ENCODE data around the gene MCCD1. TPM values are rescaled to one million over a fixed set of nuclear protein-coding genes. Genes with fewer than 3 reads are reported as not detected.

MCCD1 gene
- total RNA-seq, 6 experiments from 2014 or later, result not detected

DNA sequence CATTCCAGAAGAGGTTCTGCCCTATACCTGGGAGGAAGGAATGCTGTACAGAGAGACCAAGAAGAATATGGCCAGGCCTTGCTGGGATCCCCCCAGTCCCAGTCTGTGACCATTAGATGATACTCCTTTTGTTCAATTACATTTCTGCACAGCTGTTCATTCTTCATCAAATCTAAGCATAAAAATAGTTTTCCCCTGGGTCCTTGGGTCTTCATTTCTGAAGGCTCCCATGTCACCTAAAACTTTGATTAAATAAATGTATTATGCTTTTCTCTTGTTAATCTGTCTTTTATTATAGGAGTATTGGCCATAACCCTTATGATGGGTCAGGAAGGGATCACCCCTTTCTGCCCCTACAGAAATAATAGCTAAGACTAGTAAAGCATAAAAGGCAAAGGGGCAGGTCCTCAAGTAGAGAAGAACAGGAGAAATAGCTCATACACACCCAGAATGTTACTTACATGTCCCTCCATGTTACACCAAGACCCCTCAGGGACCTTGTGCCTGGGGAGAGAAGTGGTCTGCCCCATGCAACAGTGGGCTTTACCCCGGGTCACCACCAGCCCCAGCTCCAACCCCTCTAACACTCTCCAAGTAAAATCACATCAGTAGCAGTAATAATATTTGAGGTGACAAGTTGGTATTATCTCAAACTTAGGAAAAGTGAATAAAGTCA is 41.2 kb downstream of the MCCD1 start:
- DNase-seq (peak in 1 of 3 donors; percentile 19), ATAC-seq (no peak)
- no peak overlapping the region for H3K4me3 ChIP-seq
- no peaks in the 10 kb centered on the region for H3K36me3 ChIP-seq
- TF ChIP-seq, protein P1, sequence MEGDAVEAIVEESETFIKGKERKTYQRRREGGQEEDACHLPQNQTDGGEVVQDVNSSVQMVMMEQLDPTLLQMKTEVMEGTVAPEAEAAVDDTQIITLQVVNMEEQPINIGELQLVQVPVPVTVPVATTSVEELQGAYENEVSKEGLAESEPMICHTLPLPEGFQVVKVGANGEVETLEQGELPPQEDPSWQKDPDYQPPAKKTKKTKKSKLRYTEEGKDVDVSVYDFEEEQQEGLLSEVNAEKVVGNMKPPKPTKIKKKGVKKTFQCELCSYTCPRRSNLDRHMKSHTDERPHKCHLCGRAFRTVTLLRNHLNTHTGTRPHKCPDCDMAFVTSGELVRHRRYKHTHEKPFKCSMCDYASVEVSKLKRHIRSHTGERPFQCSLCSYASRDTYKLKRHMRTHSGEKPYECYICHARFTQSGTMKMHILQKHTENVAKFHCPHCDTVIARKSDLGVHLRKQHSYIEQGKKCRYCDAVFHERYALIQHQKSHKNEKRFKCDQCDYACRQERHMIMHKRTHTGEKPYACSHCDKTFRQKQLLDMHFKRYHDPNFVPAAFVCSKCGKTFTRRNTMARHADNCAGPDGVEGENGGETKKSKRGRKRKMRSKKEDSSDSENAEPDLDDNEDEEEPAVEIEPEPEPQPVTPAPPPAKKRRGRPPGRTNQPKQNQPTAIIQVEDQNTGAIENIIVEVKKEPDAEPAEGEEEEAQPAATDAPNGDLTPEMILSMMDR (IDR thresholded peaks at IDR 0.05), result no peak
- TF ChIP-seq POLR2A (IDR thresholded peaks at IDR 0.05), result no peak
- WGBS (ENCODE audit: insufficient coverage, low coverage, low lambda C conversion rate, missing lambda C conversion rate), result 88% methylated on average over 1 of the region's 1 CpG
- H3K9me3 ChIP-seq, result no peaks in the 10 kb centered on the region
- intact Hi-C loops (cut with DNase I), result no loop called here
- no peaks in the 10 kb centered on the region for H3K27me3 ChIP-seq
- no peak overlapping the region for H3K27ac ChIP-seq
- H3K4me1 ChIP-seq, result no peaks in the 10 kb centered on the region

DNA sequence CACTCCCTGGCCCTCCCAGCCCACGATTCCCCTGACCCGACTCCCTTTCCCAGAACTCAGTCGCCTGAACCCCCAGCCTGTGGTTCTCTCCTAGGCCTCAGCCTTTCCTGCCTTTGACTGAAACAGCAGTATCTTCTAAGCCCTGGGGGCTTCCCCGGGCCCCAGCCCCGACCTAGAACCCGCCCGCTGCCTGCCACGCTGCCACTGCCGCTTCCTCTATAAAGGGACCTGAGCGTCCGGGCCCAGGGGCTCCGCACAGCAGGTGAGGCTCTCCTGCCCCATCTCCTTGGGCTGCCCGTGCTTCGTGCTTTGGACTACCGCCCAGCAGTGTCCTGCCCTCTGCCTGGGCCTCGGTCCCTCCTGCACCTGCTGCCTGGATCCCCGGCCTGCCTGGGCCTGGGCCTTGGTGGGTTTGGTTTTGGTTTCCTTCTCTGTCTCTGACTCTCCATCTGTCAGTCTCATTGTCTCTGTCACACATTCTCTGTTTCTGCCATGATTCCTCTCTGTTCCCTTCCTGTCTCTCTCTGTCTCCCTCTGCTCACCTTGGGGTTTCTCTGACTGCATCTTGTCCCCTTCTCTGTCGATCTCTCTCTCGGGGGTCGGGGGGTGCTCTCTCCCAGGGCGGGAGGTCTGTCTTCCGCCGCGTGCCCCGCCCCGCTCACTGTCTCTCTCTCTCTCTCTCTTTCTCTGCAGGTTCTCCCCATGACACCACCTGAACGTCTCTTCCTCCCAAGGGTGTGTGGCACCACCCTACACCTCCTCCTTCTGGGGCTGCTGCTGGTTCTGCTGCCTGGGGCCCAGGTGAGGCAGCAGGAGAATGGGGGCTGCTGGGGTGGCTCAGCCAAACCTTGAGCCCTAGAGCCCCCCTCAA is 43.5 kb downstream of the MCCD1 start, which contains the start of gene LTA:
Gene LTA (plus strand): TSS at position 249 of the 871 bp plus-strand sequence. CDS start 454 bp downstream, at position 703.
- no peaks in the 10 kb centered on the region for H3K27me3 ChIP-seq
- no peaks in the 10 kb centered on the region for H3K36me3 ChIP-seq
- peak in 1 of 4 donors; percentile 4 for ATAC-seq
- intact Hi-C loops (cut with DNase I), result no loop called here
- H3K9me3 ChIP-seq, result no peaks in the 10 kb centered on the region
- TF ChIP-seq, protein P1 (IDR thresholded peaks at IDR 0.05), result no peak
- TF ChIP-seq POLR2A (IDR thresholded peaks at IDR 0.05), result no peak
- DNase-seq, result peak in 1 of 3 donors; percentile 55
- H3K4me3 ChIP-seq, result no peak within 1 kb of the TSS
- 40% methylated on average over 9 of the region's 27 CpGs for WGBS (ENCODE audit: insufficient coverage, low coverage, low lambda C conversion rate, missing lambda C conversion rate)
- no peaks in the 10 kb centered on the region for H3K4me1 ChIP-seq
- no peak within 1 kb of the TSS for H3K27ac ChIP-seq

DNA sequence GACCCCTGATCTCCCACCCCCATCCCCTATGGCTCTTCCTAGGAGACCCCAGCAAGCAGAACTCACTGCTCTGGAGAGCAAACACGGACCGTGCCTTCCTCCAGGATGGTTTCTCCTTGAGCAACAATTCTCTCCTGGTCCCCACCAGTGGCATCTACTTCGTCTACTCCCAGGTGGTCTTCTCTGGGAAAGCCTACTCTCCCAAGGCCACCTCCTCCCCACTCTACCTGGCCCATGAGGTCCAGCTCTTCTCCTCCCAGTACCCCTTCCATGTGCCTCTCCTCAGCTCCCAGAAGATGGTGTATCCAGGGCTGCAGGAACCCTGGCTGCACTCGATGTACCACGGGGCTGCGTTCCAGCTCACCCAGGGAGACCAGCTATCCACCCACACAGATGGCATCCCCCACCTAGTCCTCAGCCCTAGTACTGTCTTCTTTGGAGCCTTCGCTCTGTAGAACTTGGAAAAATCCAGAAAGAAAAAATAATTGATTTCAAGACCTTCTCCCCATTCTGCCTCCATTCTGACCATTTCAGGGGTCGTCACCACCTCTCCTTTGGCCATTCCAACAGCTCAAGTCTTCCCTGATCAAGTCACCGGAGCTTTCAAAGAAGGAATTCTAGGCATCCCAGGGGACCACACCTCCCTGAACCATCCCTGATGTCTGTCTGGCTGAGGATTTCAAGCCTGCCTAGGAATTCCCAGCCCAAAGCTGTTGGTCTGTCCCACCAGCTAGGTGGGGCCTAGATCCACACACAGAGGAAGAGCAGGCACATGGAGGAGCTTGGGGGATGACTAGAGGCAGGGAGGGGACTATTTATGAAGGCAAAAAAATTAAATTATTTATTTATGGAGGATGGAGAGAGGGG is 44.7 kb downstream of the MCCD1 start:
- no peaks in the 10 kb centered on the region for H3K36me3 ChIP-seq
- ATAC-seq (no peak), DNase-seq (peak in 1 of 3 donors; percentile 26)
- no peaks in the 10 kb centered on the region for H3K4me1 ChIP-seq
- H3K9me3 ChIP-seq, result no peaks in the 10 kb centered on the region
- H3K27ac ChIP-seq, result no peak overlapping the region
- TF ChIP-seq, protein P1 (IDR thresholded peaks at IDR 0.05), result no peak
- TF ChIP-seq POLR2A (IDR thresholded peaks at IDR 0.05), result no peak
- intact Hi-C loops (cut with DNase I), result no loop called here
- no peaks in the 10 kb centered on the region for H3K27me3 ChIP-seq
- WGBS (ENCODE audit: insufficient coverage, low coverage, low lambda C conversion rate, missing lambda C conversion rate), result 67% methylated on average over 9 of the region's 9 CpGs
- no peak overlapping the region for H3K4me3 ChIP-seq
